GM12878 (cell line): ENCODE data around the gene LTBP4. TPM values are rescaled to one million over a fixed set of nuclear protein-coding genes. Genes with fewer than 3 reads are reported as not detected.

Experiments used
- ATAC-seq: fragments of 200-7000 bp; cut with Tn5 transposase; 3 replicates; pipeline ENCODE4 v1.9.1; 2020; ENCODE audit warnings: mild to moderate bottlenecking, moderate library complexity
- BruUV-seq: library from RNA; stranded (reverse); fragments of 400-500 nt; replicated peaks from 2 replicates; lab custom pipeline; 2021; lab: Mats Ljungman, UMichigan
- CTCF ChIA-PET: fragments of 300-600 bp; sonication (Branson Sonifier 250); formaldehyde crosslinking; extraction: SDS; loops from one replicate; lab custom pipeline; 2021; ENCODE audit warnings: inconsistent platforms; lab: Yijun Ruan, JAX
- POLR2A ChIA-PET: fragments of 350-600 bp; formaldehyde crosslinking; extraction: SDS; loops from one replicate; lab custom pipeline; 2021; ENCODE audit warnings: inconsistent platforms; lab: Charles Lee
- RAD21 ChIA-PET: fragments of 300-600 bp; sonication (Branson Sonifier 250); formaldehyde crosslinking; loops from one replicate; lab custom pipeline; 2023; ENCODE audit warnings: antibody characterized with exemption; ENCODE audit not compliant: unreplicated experiment; lab: Charles Lee
- SMC1A ChIA-PET: fragments of 300-600 bp; sonication (Branson Sonifier 250); formaldehyde crosslinking; loops from one replicate; lab custom pipeline; 2023; ENCODE audit not compliant: unreplicated experiment, uncharacterized antibody; lab: Charles Lee
- DNase-seq: peaks from one replicate; pipeline ENCODE4 v3.0.0-alpha.2; 2011; ENCODE audit warnings: low read depth, low spot score
- FAIRE-seq: peaks from 3 replicates; lab custom pipeline; 2011; peaks lifted over from hg19 to GRCh38; lab: Jason Lieb, UNC
- H2AFZ ChIP-seq: 2 replicates; pipeline ENCODE4 v1.6.0; 2011; ENCODE audit warnings: low read depth, low read length, control low read depth; ENCODE audit not compliant: control insufficient read depth
- H3K27ac ChIP-seq: 2 replicates; pipeline ENCODE4 v1.5.1; 2011; ENCODE audit warnings: control low read depth; ENCODE audit not compliant: control insufficient read depth, insufficient read depth
- H3K27me3 ChIP-seq, 2 experiments: replicated peaks in 1 of 2; 2 replicates each; pipeline versions ENCODE4 v1.6.0 to v1.6.1; 2011; ENCODE audit warnings: low read length in 1 of 2; ENCODE audit not compliant: control insufficient read depth in 2 of 2, insufficient read depth in 2 of 2
- H3K36me3 ChIP-seq, 2 experiments: 2 replicates each; pipeline ENCODE4 v1.5.1; 2011; ENCODE audit warnings: low read length in 1 of 2; ENCODE audit not compliant: control insufficient read depth in 2 of 2, insufficient read depth in 2 of 2
- H3K4me1 ChIP-seq: 2 replicates; pipeline ENCODE4 v1.6.1; 2011; ENCODE audit warnings: mild to moderate bottlenecking, low read length, moderate library complexity, mixed read lengths; ENCODE audit not compliant: control insufficient read depth, insufficient read depth
- H3K4me2 ChIP-seq: 2 replicates; pipeline ENCODE4 v1.6.0; 2011; ENCODE audit warnings: control low read depth; ENCODE audit not compliant: control insufficient read depth, insufficient read depth
- H3K4me3 ChIP-seq: fragments of 200-600 bp; sonication (generic); 2 replicates; pipeline ENCODE4 v1.5.1; 2016
- H3K79me2 ChIP-seq: 2 replicates; pipeline ENCODE4 v1.6.0; 2011; ENCODE audit warnings: low read length; ENCODE audit not compliant: control insufficient read depth, insufficient read depth
- H3K9ac ChIP-seq: 2 replicates; pipeline ENCODE4 v1.8.0; 2011; ENCODE audit warnings: low read length, control low read depth, mixed read lengths; ENCODE audit not compliant: control insufficient read depth, insufficient read depth
- H3K9me3 ChIP-seq: replicated peaks from 3 replicates; pipeline ENCODE4 v1.5.1; 2011; ENCODE audit warnings: mild to moderate bottlenecking, low read length; ENCODE audit not compliant: control insufficient read depth, insufficient read depth
- H4K20me1 ChIP-seq: 2 replicates; pipeline ENCODE4 v1.6.0; 2011; ENCODE audit not compliant: control insufficient read depth, insufficient read depth
- CHD2 ChIP-seq: IDR thresholded peaks from 2 replicates; pipeline ENCODE4 v1.6.1; 2011; ENCODE audit warnings: low read depth, low read length, improper control_type of control experiment, borderline replicate concordance
- EP300 ChIP-seq, 2 experiments: fragments of 150-350 bp in 1 of 2; IDR thresholded peaks; 2 replicates each; pipeline ENCODE4 v1.6.1; 2011 to 2012; ENCODE audit warnings: low read depth in 2 of 2, low read length in 2 of 2, borderline replicate concordance in 1 of 2, improper control_type of control experiment in 1 of 2, inconsistent platforms in 1 of 2; ENCODE audit not compliant: control insufficient read depth in 1 of 2
- SREBF1 ChIP-seq: IDR thresholded peaks from 2 replicates; pipeline ENCODE4 v1.6.1; 2012; ENCODE audit warnings: mild to moderate bottlenecking, low read length
- SRF ChIP-seq, 2 experiments: IDR thresholded peaks; 2 replicates each; pipeline ENCODE4 v1.6.1; 2011; ENCODE audit warnings: low read depth in 2 of 2, low read length in 2 of 2, mild to moderate bottlenecking in 1 of 2, moderate library complexity in 1 of 2
- WGBS: methylation state at CpG from one replicate; pipeline ENCODE4 v1.1.6; 2016; ENCODE audit warnings: low lambda C conversion rate; ENCODE audit not compliant: insufficient replicate concordance, insufficient coverage; ENCODE audit errors: missing lambda C conversion rate; 5-methylcytosine and 5-hydroxymethylcytosine counted together
- in situ Hi-C: fragments of 300-500 bp; cut with MboI; formaldehyde crosslinking; loops from 9 replicates; pipeline ENCODE4 v1.14.3; 2018; ENCODE audit warnings: mixed read lengths
- intact Hi-C: fragments of 100-400 bp; cut with micrococcal nuclease; formaldehyde crosslinking; loops from one replicate; pipeline ENCODE4 v1.14.2; 2022; ENCODE audit not compliant: unreplicated experiment
- polyA plus RNA-seq, 11 experiments: library from polyadenylated mRNA; depleted of rRNA in 4 of 11; unstranded in 6 of 11; stranded (reverse) in 5 of 11; fragments of >200 nt; fragmentation: Nextera tagmentation in 4 of 11; fragmentation: Illumina TruSeq in 1 of 11; extraction: Ambion mirVana in 4 of 11; extraction: Trizol in 1 of 11; gene quantifications; 1 replicate in 1 of 11; 2 replicates in 10 of 11; pipeline versions ENCODE4 v1.2.1 to v1.2.3, GENCODE V29; 2011 to 2016; ENCODE audit warnings: inconsistent platforms in 2 of 11, missing spikeins in 2 of 11, low read depth in 1 of 11
- total RNA-seq, 4 experiments: library from RNA; depleted of rRNA in 3 of 4; stranded (reverse); fragments of >200 nt in 3 of 4; fragmentation: Illumina TruSeq in 1 of 4; extraction: Trizol in 1 of 4; gene quantifications; 2 replicates each; pipeline versions ENCODE4 v1.2.1 to v1.2.3, GENCODE V29; 2013 to 2021
- TF ChIP-seq, protein P1 (sequence below): fragments of 450-650 bp; IDR thresholded peaks from 2 replicates; pipeline ENCODE4 v1.6.1; 2017; ENCODE audit warnings: borderline replicate concordance

The LTBP4 gene
- total and polyA plus RNA-seq, 10 of the 15 experiments (the other 5 are each of a cell fraction or from before 2014, with no cell fraction given): 0.09 to 34.6 (median 8.5) TPM; not detected in 1

DNA sequence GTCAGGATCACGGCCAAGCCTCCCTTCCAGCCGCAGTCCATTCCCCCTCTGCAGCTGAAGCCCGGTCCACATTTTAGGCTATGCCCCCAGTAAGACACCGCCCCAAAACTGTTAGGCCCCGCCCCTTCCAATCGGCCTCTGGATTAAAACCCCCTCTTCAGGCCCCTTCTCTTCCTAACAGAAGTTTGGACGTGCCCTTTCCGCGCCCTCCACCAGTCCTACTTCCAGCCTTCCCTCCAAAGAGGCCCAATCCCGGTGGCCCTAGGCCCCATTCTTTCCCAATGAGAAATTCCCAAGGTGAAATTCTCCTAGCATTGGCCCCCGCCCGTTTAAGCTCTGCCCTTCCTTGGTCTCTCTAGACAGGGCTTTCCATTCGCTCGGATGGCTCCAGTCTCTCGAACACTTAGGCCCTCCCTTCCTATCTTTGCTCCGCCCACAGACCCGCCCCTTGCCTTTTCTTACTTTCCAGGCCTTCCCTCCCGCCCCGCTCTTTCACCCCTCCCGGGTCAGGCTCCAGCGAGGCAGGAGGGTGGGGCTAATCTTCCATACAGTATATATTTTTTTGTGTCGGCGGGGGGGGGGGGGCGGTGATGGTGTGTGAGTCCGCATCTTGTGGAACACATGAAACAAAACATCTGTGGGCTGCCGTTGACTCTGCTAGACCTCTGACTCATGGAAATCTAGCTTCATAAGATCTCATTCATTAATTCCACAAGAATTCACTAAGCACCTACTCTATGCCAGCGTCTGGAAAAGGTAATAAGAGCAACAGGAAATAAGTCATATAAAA lies 13.6 kb downstream of the LTBP4 start (continued):
- TF ChIP-seq SREBF1: no peak
- TF ChIP-seq, protein P1, sequence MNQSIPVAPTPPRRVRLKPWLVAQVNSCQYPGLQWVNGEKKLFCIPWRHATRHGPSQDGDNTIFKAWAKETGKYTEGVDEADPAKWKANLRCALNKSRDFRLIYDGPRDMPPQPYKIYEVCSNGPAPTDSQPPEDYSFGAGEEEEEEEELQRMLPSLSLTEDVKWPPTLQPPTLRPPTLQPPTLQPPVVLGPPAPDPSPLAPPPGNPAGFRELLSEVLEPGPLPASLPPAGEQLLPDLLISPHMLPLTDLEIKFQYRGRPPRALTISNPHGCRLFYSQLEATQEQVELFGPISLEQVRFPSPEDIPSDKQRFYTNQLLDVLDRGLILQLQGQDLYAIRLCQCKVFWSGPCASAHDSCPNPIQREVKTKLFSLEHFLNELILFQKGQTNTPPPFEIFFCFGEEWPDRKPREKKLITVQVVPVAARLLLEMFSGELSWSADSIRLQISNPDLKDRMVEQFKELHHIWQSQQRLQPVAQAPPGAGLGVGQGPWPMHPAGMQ: no peak

DNA sequence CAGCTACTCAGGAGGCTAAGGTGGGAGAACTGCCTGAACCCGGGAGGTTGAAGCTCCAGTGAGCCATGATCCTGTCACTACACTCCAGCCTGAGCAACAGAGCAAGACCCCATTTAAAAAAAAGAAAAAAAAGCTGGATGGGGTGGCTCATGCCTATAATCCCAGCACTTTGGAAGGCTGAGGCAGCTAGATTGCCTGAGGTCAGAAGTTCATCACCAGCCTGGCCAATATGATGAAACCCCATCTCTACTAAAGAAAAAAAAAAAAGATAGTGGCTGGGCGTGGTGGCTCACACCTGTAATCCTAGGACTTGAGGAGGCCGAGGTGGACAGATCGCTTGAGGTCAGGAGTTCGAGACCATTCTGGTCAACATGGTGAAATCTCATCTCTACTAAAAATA lies 15.0 kb downstream of the LTBP4 start:
- no peak overlapping the region for H2AFZ ChIP-seq
- DNase-seq (no peak), FAIRE-seq (no peak), ATAC-seq (no peak)
- no peak overlapping the region for H3K27ac ChIP-seq
- SMC1A ChIA-PET: no interaction called here
- CTCF ChIA-PET: interaction anchor here (1.5 to 2.8 kb wide), 2 partner anchors 12 to 19 kb away, joined by 5 to 26 read pairs; no protein-coding TSS in a partner anchor
- H3K27me3 ChIP-seq: no peaks in the 10 kb centered on the region; a peak in 1 of 4 replicates
- no peaks in the 10 kb centered on the region for H3K36me3 ChIP-seq
- H3K9ac ChIP-seq: no peak overlapping the region
- BruUV-seq: no TSS peak
- H3K79me2 ChIP-seq: no peaks in the 10 kb centered on the region
- RAD21 ChIA-PET: no interaction called here
- no peaks in the 10 kb centered on the region for H4K20me1 ChIP-seq
- POLR2A ChIA-PET: interaction anchor here (0.6 to 3.9 kb wide), 3 partner anchors 11 to 577 kb away, joined by 3 to 24 read pairs (median 3); no protein-coding TSS in a partner anchor
- peaks cover 4% of the 10 kb centered on the region; the same call in 1 of the 2 replicates for H3K4me1 ChIP-seq
- intact Hi-C loops (no loop called here), in situ Hi-C loops (no loop called here)
- 69% methylated on average over 5 of the region's 5 CpGs for WGBS
- H3K4me3 ChIP-seq: no peak overlapping the region
- H3K4me2 ChIP-seq: no peak overlapping the region
- TF ChIP-seq CHD2: no peak
- no peak for TF ChIP-seq EP300 (IDR thresholded peaks at IDR 0.05; ENCODE audit: borderline replicate concordance in 1 of 2, control insufficient read depth in 1 of 2, low read depth in 2 of 2, low read length in 2 of 2)
- no peak for TF ChIP-seq SRF (IDR thresholded peaks at IDR 0.05; ENCODE audit: low read depth in 2 of 2, low read length in 2 of 2)
- no peaks in the 10 kb centered on the region; the same call in 2 of the 3 replicates for H3K9me3 ChIP-seq
